ENCODE results near the gene OPCML.

The OPCML gene

DNA sequence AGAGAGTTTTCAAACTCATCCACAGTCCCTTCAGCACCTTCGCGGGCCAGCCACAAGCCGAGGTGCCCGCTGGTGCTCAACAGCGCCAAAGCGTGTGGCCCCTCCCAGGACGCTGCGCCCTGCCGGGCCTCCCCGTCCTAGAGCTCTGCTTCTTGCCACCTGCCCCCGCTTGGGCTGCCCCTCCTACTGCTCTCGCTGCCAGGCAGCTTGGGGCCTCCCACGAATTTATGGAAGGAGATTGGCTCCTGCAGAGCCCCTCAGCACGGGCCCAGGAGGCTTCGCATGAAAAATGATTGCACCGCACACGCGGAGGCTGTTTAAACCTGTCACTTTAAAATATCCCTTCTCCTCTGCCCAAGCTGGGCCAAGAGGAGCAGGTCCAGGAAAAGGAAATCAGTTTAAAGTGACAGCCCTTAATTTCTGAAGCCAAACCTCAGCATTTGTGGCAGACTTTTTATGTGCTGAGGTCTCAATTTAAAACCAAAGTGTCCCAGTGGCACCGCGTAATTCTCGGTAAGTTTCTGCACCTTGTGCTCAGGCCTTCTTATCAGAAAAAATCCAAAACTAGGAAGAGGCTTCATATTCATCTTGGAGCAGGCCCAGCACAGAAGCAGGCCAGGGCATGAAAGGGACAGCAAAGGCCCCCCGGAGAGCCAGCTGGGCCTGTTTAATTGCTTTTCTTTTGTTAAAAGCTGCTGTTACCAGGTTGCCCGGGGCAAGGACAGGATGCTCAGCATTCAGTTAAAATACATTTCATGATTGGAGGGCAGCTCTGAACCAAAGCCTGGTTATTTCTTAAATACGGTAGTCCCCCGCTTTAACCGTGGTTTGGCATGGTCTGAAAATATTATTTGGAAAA lies 303.6 kb downstream of the OPCML start:
- H3K79me2 ChIP-seq (ENCODE audit: insufficient read depth, low read length) = no peaks in the 10 kb centered on the region
- H3K9ac ChIP-seq (ENCODE audit: low read length) = no peak overlapping the region
- no peak overlapping the region for H3K4me3 ChIP-seq (ENCODE audit: low read depth, low read length, poor library complexity, severe bottlenecking)

DNA sequence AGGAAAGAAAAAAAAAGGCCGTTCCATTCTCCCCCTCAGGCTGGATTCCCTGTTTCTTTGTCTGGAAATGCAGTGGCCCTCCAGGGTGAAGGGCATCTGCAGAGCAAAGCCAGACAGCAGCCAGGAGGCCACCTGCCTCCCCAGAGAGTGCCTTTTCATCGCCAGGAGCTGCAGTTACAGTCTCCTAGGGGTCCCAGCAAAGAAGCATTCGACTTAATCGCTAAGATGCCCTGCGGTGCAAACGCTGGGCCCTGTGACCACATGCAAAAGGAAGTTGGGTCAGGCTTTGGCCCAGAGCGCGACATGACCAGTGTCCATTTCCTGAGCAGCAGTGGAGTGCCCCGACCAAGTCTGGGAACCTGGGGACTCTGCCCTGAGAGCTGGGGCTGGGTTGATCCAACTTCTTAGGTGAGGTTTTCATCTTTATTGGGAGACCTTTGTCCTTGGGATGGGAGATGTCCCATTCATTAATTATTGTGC lies 304.6 kb downstream of the OPCML start:
- TF ChIP-seq EZH2 (IDR thresholded peaks at IDR 0.05; ENCODE audit: borderline replicate concordance, low read length) = no peak
- TF ChIP-seq, protein P1, sequence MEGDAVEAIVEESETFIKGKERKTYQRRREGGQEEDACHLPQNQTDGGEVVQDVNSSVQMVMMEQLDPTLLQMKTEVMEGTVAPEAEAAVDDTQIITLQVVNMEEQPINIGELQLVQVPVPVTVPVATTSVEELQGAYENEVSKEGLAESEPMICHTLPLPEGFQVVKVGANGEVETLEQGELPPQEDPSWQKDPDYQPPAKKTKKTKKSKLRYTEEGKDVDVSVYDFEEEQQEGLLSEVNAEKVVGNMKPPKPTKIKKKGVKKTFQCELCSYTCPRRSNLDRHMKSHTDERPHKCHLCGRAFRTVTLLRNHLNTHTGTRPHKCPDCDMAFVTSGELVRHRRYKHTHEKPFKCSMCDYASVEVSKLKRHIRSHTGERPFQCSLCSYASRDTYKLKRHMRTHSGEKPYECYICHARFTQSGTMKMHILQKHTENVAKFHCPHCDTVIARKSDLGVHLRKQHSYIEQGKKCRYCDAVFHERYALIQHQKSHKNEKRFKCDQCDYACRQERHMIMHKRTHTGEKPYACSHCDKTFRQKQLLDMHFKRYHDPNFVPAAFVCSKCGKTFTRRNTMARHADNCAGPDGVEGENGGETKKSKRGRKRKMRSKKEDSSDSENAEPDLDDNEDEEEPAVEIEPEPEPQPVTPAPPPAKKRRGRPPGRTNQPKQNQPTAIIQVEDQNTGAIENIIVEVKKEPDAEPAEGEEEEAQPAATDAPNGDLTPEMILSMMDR (IDR thresholded peaks at IDR 0.05; ENCODE audit: low read length) = no peak
- no peaks in the 10 kb centered on the region for H3F3A ChIP-seq (ENCODE audit: insufficient read depth, low read length)
- no peak overlapping the region for H3K4me3 ChIP-seq (ENCODE audit: low read depth, low read length, poor library complexity, severe bottlenecking)
- H2AFZ ChIP-seq (ENCODE audit: low read length) = no peak overlapping the region
- no peaks in the 10 kb centered on the region for H3K27me3 ChIP-seq (ENCODE audit: insufficient read depth, low read length)
- no peaks in the 10 kb centered on the region for H3K79me2 ChIP-seq (ENCODE audit: insufficient read depth, low read length)
- H3K27ac ChIP-seq (ENCODE audit: low read depth, low read length, poor library complexity, severe bottlenecking) = no peak overlapping the region
- no peak overlapping the region for H3K9ac ChIP-seq (ENCODE audit: low read length)
- H3K9me2 ChIP-seq (ENCODE audit: low read depth, low read length) = no peaks in the 10 kb centered on the region
- no peaks in the 10 kb centered on the region for H3K36me3 ChIP-seq (ENCODE audit: insufficient read depth, low read length)
- H4K20me1 ChIP-seq (ENCODE audit: insufficient read depth, low read length) = no peaks in the 10 kb centered on the region
- H3K4me1 ChIP-seq (ENCODE audit: insufficient read depth, low read length, severe bottlenecking) = no peaks in the 10 kb centered on the region
- H3K4me2 ChIP-seq (ENCODE audit: low read length) = no peak overlapping the region
- H3K9me3 ChIP-seq (ENCODE audit: low read length) = no peaks in the 10 kb centered on the region

More for the DNA sequence above, 303.6 kb downstream of the OPCML start:
- Histone ChIP-seq H3K9me2 (ENCODE audit: low read depth, low read length) (no peaks in the 10 kb centered on the region), H3K27me3 (ENCODE audit: insufficient read depth, low read length) (no peaks in the 10 kb centered on the region), H3F3A (ENCODE audit: insufficient read depth, low read length) (no peaks in the 10 kb centered on the region), H3K27ac (ENCODE audit: low read depth, low read length, poor library complexity, severe bottlenecking) (no peak overlapping the region), H2AFZ (ENCODE audit: low read length) (no peak overlapping the region), H3K4me1 (ENCODE audit: insufficient read depth, low read length, severe bottlenecking) (no peaks in the 10 kb centered on the region), H4K20me1 (ENCODE audit: insufficient read depth, low read length) (no peaks in the 10 kb centered on the region), H3K4me2 (ENCODE audit: low read length) (no peak overlapping the region), H3K9me3 (ENCODE audit: low read length) (no peaks in the 10 kb centered on the region), H3K36me3 (ENCODE audit: insufficient read depth, low read length) (no peaks in the 10 kb centered on the region)
- TF ChIP-seq, protein P1 (IDR thresholded peaks at IDR 0.05; ENCODE audit: low read length) = no peak
- no peak for TF ChIP-seq EZH2 (IDR thresholded peaks at IDR 0.05; ENCODE audit: borderline replicate concordance, low read length)

DNA sequence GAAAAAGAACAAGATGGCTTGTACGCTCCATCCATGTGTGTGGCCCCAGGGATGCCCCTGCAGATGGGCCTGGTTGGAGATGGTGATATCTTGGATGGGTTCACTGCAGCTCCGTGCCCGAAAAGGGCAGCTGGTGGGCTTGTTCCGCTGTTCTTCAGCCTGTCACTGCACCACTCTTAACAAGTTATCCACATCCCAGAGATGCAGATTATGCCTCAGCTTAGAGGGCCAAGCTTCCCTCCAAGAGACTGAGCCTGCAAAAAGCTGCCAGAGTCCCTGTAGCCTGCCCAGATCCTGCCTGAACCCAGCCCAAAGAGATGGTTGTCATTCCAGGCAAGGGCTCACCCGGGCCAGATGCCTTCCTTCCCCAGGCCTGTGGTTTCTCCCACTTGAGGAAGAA lies 308.0 kb downstream of the OPCML start:
- Histone ChIP-seq H3K79me2 (ENCODE audit: insufficient read depth, low read length) (no peaks in the 10 kb centered on the region), H3K9me2 (ENCODE audit: low read depth, low read length) (no peaks in the 10 kb centered on the region), H3F3A (ENCODE audit: insufficient read depth, low read length) (no peaks in the 10 kb centered on the region), H3K27me3 (ENCODE audit: insufficient read depth, low read length) (no peaks in the 10 kb centered on the region), H3K36me3 (ENCODE audit: insufficient read depth, low read length) (no peaks in the 10 kb centered on the region), H3K4me1 (ENCODE audit: insufficient read depth, low read length, severe bottlenecking) (no peaks in the 10 kb centered on the region), H3K27ac (ENCODE audit: low read depth, low read length, poor library complexity, severe bottlenecking) (no peak overlapping the region), H2AFZ (ENCODE audit: low read length) (no peak overlapping the region), H3K9me3 (ENCODE audit: low read length) (no peaks in the 10 kb centered on the region), H3K9ac (ENCODE audit: low read length) (no peak overlapping the region), H3K4me3 (ENCODE audit: low read depth, low read length, poor library complexity, severe bottlenecking) (no peak overlapping the region), H4K20me1 (ENCODE audit: insufficient read depth, low read length) (no peaks in the 10 kb centered on the region), H3K4me2 (ENCODE audit: low read length) (no peak overlapping the region)
- TF ChIP-seq EZH2 (IDR thresholded peaks at IDR 0.05; ENCODE audit: borderline replicate concordance, low read length) = no peak
- TF ChIP-seq, protein P1 (IDR thresholded peaks at IDR 0.05; ENCODE audit: low read length) = no peak

Measured in OCI-LY1 (cell line).